Measurements from ENCODE around the gene FAR2. TPM values are rescaled to one million over a fixed set of nuclear protein-coding genes. Genes with fewer than 3 reads are reported as not detected.
"Not testable (repeated sequence)": the region's sequence is repeated elsewhere in the genome, so short reads cannot be mapped to it uniquely, and the experiment has no call there.

Gene FAR2
- total RNA-seq, 1 donor from 2014 or later, result 13.6 TPM

- no peak for DNase-seq (ENCODE audit: low read depth, low spot score)
- H3K4me1 Mint-ChIP-seq, result peaks cover 5% of the 10 kb centered on the region
- TF ChIP-seq, protein P1, sequence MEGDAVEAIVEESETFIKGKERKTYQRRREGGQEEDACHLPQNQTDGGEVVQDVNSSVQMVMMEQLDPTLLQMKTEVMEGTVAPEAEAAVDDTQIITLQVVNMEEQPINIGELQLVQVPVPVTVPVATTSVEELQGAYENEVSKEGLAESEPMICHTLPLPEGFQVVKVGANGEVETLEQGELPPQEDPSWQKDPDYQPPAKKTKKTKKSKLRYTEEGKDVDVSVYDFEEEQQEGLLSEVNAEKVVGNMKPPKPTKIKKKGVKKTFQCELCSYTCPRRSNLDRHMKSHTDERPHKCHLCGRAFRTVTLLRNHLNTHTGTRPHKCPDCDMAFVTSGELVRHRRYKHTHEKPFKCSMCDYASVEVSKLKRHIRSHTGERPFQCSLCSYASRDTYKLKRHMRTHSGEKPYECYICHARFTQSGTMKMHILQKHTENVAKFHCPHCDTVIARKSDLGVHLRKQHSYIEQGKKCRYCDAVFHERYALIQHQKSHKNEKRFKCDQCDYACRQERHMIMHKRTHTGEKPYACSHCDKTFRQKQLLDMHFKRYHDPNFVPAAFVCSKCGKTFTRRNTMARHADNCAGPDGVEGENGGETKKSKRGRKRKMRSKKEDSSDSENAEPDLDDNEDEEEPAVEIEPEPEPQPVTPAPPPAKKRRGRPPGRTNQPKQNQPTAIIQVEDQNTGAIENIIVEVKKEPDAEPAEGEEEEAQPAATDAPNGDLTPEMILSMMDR (conservative IDR thresholded peaks at IDR 0.05), result no peak
- peaks cover 19% of the 10 kb centered on the region for H3K9me3 Mint-ChIP-seq
- H3K27me3 Mint-ChIP-seq (ENCODE audit: low read depth), result no peaks in the 10 kb centered on the region
- H3K27ac Mint-ChIP-seq (ENCODE audit: unreplicated experiment), result no peak overlapping the region
- H3K36me3 Mint-ChIP-seq (ENCODE audit: low read depth), result peaks cover 7% of the 10 kb centered on the region
- H3K4me3 Mint-ChIP-seq, result no peak overlapping the region
Observed at GRCh38 chr12:29113101-29113500, 36.0 kb upstream of the FAR2 start.

GRCh38 chr12:29116414-29116813 is 32.7 kb upstream of the FAR2 start:
- TF ChIP-seq, protein P1 (conservative IDR thresholded peaks at IDR 0.05), result no peak
- DNase-seq (ENCODE audit: low read depth, low spot score), result no peak
- H3K4me1 Mint-ChIP-seq, result peaks cover 5% of the 10 kb centered on the region
- no peak overlapping the region for H3K27ac Mint-ChIP-seq (ENCODE audit: unreplicated experiment)
- H3K36me3 Mint-ChIP-seq (ENCODE audit: low read depth), result peaks cover 4% of the 10 kb centered on the region
- H3K4me3 Mint-ChIP-seq, result no peak overlapping the region
- H3K27me3 Mint-ChIP-seq (ENCODE audit: low read depth), result no peaks in the 10 kb centered on the region
- H3K9me3 Mint-ChIP-seq, result peaks cover 13% of the 10 kb centered on the region

GRCh38 chr12:29131539-29131938 is 17.5 kb upstream of the FAR2 start:
- H3K36me3 Mint-ChIP-seq (ENCODE audit: low read depth), result no peaks in the 10 kb centered on the region
- no peaks in the 10 kb centered on the region for H3K4me1 Mint-ChIP-seq
- H3K27me3 Mint-ChIP-seq (ENCODE audit: low read depth), result no peaks in the 10 kb centered on the region
- TF ChIP-seq, protein P1 (conservative IDR thresholded peaks at IDR 0.05), result no peak
- no peak for DNase-seq (ENCODE audit: low read depth, low spot score)
- no peak overlapping the region for H3K4me3 Mint-ChIP-seq
- H3K9me3 Mint-ChIP-seq, result peaks cover 2% of the 10 kb centered on the region
- no peak overlapping the region for H3K27ac Mint-ChIP-seq (ENCODE audit: unreplicated experiment)

DNA sequence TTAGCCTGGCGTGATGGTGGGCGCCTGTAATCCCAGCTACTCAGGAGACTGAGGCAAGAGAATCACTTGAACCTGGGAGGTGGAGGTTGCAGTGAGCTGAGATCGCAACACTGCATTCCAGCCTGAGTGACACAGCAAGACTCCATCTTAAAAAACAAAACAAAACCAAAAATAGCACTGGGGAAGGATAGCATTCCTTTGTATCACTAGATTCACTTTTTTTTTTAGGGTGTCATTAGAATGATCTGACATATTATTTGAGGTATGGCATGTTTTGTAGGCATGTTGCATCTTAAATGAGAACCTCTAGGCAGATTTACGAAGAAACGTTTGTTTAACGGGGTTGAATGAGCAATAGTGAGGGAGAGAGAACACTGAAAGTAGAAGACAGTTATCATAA is 16.8 kb upstream of the FAR2 start:
- Mint-ChIP-seq H3K9me3 (peaks cover 2% of the 10 kb centered on the region), H3K4me1 (no peaks in the 10 kb centered on the region), H3K36me3 (ENCODE audit: low read depth) (no peaks in the 10 kb centered on the region), H3K27ac (ENCODE audit: unreplicated experiment) (no peak overlapping the region), H3K4me3 (no peak overlapping the region), H3K27me3 (ENCODE audit: low read depth) (no peaks in the 10 kb centered on the region)
- TF ChIP-seq, protein P1 (conservative IDR thresholded peaks at IDR 0.05), result no peak
- DNase-seq (ENCODE audit: low read depth, low spot score), result no peak

GRCh38 chr12:29133181-29133580 is 15.9 kb upstream of the FAR2 start:
- TF ChIP-seq, protein P1 (conservative IDR thresholded peaks at IDR 0.05), result no peak
- Mint-ChIP-seq H3K9me3 (peaks cover 2% of the 10 kb centered on the region), H3K36me3 (ENCODE audit: low read depth) (no peaks in the 10 kb centered on the region), H3K4me1 (no peaks in the 10 kb centered on the region), H3K27ac (ENCODE audit: unreplicated experiment) (no peak overlapping the region), H3K4me3 (no peak overlapping the region), H3K27me3 (ENCODE audit: low read depth) (no peaks in the 10 kb centered on the region)
- DNase-seq (ENCODE audit: low read depth, low spot score), result no peak

GRCh38 chr12:29133680-29134079 is 15.4 kb upstream of the FAR2 start:
- no peaks in the 10 kb centered on the region for H3K4me1 Mint-ChIP-seq
- peaks cover 2% of the 10 kb centered on the region for H3K9me3 Mint-ChIP-seq
- TF ChIP-seq, protein P1 (conservative IDR thresholded peaks at IDR 0.05), result no peak
- no peak overlapping the region for H3K27ac Mint-ChIP-seq (ENCODE audit: unreplicated experiment)
- no peak for DNase-seq (ENCODE audit: low read depth, low spot score)
- no peaks in the 10 kb centered on the region for H3K36me3 Mint-ChIP-seq (ENCODE audit: low read depth)
- no peaks in the 10 kb centered on the region for H3K27me3 Mint-ChIP-seq (ENCODE audit: low read depth)
- H3K4me3 Mint-ChIP-seq, result no peak overlapping the region

GRCh38 chr12:29138256-29138655 is 10.8 kb upstream of the FAR2 start:
- DNase-seq (ENCODE audit: low read depth, low spot score), result not testable (repeated sequence)

GRCh38 chr12:29138855-29139254 is 10.2 kb upstream of the FAR2 start:
- not testable (repeated sequence) for H3K36me3 Mint-ChIP-seq (ENCODE audit: low read depth); H3K4me1 Mint-ChIP-seq; H3K27me3 Mint-ChIP-seq (ENCODE audit: low read depth); DNase-seq (ENCODE audit: low read depth, low spot score); H3K27ac Mint-ChIP-seq (ENCODE audit: unreplicated experiment); H3K4me3 Mint-ChIP-seq; H3K9me3 Mint-ChIP-seq

More at GRCh38 chr12:29138256-29138655, 10.8 kb upstream of the FAR2 start:
- H3K27me3 Mint-ChIP-seq (ENCODE audit: low read depth); H3K9me3 Mint-ChIP-seq; H3K4me3 Mint-ChIP-seq; H3K4me1 Mint-ChIP-seq; H3K27ac Mint-ChIP-seq (ENCODE audit: unreplicated experiment); H3K36me3 Mint-ChIP-seq (ENCODE audit: low read depth): not testable (repeated sequence)
